ENCODE results near the gene GLT8D1.

GLT8D1 gene

GRCh38 chr3:52712291-52713212, 7.0 kb upstream of the GLT8D1 start:
- DNase-seq: no peak

- DNase-seq: no peak
Measured at GRCh38 chr3:52710512-52710911, 4.9 kb upstream of the GLT8D1 start.

DNA sequence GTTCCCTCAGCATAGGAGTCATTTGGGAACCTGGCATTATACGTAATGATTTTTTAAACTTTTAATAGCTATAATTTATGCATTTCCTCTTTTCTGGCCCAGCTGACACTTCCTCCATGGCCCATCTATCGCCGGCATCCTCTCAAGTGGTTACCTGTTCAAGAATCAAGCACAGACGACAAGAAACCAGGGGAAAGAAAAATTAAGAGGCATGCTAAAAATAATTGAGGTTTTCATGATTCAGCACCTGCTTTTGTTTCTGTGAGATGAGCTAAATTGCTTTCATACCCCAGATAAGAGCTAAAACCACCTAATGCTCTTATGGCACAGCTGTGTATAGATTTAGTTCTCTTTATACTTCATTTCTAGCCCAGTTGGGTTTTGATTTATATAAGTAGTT, 2.0 kb upstream of the GLT8D1 start:
- DNase-seq: no peak

- DNase-seq: peak in 1 of 56 donors; percentile 64
Measured at GRCh38 chr3:52705438-52705687, 228 bp downstream of the GLT8D1 start.

- DNase-seq: peak in 1 of 56 donors; percentile 15
Measured at GRCh38 chr3:52704611-52705437, 767 bp downstream of the GLT8D1 start.

DNA sequence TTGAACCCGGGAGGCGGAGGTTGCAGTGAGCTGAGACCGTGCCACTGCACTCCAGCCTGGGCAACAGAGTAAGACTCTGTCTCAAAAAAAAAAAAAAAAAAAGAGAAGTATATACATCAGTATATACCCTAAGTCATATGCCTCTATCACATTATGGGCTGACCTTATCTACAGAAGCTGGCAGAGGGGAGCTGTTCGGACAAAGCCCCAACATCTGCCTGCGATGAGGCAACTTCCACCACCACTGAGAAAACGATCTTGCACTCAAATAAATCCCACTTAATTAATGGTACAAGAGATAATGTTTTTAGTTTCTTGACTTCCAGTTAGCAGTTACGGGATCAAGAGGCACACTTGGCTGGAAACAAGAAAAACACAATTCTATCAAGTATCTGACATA, 2.2 kb downstream of the GLT8D1 start:
- DNase-seq: no peak

GRCh38 chr3:52697632-52697965, 8.0 kb downstream of the GLT8D1 start:
- no peak for DNase-seq

DNA sequence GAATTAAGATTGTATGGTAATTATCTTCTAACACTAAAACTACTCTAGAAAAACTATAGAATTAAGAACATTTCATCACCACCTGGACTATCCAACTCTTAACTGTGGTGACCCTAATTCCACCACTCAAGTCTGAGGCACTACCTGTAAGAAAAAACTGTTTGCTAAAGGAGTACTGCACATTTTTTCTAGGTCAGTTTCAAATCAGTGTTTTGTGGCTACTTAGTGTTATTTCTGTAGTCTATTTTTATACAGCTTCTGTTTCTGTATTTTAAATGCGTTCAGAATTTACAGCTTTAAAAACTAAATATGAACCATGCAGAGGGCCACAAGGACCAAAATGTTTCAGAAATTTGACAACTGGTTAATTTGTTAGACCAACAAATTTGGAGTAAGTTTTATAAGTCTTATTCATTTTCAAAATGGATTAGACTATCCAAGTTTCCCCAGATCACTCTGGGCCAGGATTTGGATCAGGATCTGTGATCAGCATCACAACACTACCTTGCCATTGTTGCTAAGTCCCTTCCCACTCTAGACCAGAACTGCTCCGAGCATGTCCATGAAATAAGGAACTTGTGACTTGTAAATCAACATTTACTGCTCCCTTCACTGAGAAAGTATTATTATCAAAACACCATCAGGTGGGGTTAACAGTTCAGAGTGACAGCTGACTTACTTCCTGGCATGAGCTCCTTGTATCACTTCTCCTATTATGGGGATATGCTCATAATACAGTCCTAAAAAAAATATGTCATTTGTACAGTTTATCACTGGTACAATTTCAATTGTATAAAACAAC, 8.6 kb downstream of the GLT8D1 start:
- no peak for DNase-seq

- no peak for DNase-seq
Measured at GRCh38 chr3:52695798-52696671, 9.6 kb downstream of the GLT8D1 start.

DNA sequence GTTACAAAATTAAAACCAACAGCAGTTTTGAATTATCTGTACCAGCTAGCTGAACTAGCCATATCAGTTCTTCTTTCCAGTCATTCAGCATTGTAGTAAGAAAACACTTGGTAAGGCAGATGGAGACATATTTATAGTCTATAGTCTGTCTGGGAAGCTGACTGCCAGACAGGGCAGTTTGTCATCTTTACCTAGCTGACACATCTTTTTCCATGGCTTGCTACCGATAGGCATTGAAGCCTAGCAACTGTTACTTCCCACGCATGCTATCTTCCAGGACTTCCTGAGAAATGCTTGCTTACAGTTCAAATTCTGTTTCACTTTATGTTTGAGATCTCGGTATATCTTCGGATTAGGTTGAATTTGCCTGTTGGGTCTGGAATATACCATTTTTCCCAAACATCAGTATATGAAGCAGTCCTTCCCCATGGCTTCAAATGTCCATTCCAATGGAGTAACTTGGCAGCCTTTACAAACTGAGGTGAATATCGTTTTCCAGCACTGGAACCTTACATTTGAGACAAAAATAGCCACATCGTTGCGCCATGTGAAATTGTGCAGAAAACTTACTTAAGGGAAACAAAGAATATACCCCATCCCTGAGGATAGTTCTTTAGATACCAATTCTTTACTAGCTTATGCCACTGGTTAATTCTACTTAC, 10.9 kb downstream of the GLT8D1 start:
- no peak for DNase-seq

DNA sequence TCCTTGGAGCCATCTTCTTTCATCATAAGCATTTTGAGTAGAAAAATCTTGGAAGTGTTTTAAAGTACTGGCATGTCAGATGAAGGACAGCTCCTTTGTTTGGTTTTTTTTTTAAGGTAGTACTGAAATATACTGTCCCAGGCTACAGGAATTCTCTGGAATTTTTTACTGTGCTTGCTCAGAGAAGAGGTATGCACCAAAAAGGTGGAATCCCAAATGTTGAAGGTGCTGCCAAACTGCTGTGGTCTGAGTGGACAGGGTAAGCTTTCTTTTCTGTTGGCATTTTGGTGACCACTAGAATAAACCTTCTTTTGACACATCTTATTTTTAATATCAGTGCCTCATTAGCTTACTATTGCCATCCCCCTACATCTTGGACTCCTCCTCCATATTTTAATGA, 12.5 kb downstream of the GLT8D1 start:
- DNase-seq: no peak

DNA sequence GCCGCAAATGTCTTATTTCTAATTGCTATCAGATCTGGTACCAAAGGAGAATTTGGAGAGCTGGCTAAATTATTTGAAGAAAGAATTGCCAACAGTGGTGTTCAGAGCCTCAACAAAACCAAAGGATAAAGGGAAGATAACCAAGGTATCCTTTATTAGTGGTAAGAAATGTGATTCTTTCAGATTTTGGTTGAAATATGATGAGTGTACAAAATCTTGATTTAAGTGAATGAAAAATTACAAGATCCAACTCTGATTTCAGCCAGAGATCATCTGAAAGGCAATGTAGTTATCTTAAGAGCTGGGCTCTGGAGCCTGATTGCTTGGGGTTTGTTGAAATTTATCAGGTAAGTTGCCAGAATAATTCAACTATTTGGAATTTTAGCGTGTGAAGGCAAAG, 15.0 kb downstream of the GLT8D1 start:
- DNase-seq: no peak

DNA sequence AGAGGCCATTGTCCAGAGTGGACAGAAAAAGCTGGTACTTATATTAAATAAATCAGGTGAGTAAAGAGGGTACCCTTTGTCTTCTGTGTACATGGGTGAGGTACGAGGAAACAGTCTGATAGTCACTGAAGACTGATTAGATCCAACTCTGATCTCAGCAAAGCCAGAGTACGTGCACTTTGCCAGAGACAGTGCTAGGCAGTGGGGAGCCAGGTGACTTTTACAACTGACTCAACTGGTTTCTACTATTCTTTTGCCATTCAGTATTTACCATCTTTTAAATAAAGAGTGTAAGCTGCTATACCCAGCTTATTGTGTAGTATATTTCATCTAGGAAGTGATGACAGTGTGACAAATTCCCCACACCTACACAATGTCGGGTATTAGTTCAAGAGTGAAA, 16.4 kb downstream of the GLT8D1 start:
- DNase-seq: no peak

- no peak for DNase-seq
Measured at GRCh38 chr3:52688266-52688665, 17.3 kb downstream of the GLT8D1 start.

DNA sequence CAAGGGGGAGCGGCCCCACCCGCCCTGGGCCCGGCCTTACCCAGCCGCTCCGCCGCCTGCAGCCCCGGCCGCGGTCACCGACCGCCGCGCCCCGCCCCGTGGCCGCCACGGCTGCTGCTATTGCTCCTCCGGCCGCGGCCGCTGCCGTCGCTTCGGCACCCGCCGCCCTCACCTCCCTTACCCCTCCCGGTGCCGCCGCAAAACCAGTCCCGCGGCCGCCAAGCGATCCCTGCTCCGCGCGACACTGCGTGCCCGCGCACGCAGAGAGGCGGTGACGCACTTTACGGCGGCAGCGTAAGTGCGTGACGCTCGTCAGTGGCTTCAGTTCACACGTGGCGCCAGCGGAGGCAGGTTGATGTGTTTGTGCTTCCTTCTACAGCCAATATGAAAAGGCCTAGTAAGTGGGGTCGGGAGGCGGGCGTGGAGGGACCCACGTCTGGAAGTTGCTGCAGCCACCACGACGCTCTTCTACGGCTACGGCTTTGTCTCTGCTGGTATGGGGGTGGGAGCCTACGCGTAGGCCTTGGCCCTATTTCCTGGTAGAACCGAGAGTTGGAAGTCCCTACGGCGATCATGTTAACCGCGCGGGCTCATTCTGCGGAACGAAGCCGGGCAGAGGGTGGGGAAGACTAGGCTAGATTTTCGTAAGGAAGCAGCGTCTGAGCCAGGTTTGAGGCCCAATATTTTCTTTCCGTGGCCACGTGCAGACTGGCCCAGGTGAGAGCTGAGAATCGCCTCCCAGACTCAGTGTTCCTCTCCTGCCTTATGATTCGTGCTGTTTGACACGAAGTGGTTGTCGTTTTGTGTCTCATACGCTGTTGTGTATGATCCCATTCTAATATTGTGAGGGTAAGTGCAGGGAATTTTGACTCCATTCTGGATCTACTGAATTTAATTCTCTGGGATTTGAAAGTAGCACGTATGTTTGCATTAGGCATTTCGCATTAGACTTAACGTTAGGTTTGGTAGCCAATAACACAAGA, 19.6 kb downstream of the GLT8D1 start, which contains the start of the genes GNL3 and PBRM1:
Gene GNL3 (plus strand): TSS at position 324 of the 983 bp plus-strand sequence. CDS start 61 bp downstream, at position 385.
Gene PBRM1 (minus strand): TSS at position 205 of the 983 bp plus-strand sequence.
- peak in 55 of 56 donors; percentile 63 to 96 (median 90) for DNase-seq

DNA sequence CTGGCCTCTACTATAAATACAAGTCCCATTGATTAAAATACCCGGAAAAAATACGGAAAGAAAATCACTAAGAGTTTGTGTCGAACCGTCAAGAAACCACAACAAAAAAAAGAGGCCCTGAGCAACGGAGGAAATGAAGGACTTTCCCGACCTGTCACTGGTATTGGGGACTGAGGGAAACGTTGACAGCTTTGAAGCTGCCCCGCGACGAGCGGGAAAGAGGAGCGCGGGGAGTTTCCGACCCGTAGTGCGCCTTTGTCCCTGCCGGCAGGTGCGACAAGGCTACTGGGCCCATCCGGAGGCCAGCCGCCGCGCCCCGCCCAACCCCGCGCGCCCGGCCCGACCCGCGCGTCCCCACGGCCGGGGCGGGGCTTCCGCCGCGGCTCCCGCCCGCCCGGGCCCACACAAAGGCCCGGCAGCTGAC, 20.3 kb downstream of the GLT8D1 start:
- DNase-seq: peak in 40 of 56 donors; percentile 49 to 93 (median 82)

- DNase-seq: no peak
Measured at GRCh38 chr3:52684184-52684583, 21.4 kb downstream of the GLT8D1 start.

DNA sequence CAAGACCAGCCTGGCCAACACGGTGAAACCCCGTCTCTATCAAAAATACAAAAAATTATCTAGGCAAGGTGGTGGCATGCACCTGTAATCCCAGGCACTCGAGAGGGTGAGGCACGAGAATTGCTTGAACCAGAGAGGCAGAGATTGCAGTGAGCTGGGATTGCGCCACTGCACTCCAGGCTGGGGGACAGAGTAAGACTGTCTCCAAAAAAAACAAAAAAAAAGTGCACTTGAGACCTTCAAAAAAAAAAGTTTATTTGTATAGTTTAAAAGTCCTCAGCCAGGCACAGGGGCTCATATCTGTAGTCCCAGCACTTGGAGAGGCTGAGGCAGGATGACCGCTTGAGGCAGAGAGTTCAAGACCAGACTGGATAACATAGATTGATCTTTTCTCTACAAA, 22.0 kb downstream of the GLT8D1 start:
- DNase-seq: no peak

DNA sequence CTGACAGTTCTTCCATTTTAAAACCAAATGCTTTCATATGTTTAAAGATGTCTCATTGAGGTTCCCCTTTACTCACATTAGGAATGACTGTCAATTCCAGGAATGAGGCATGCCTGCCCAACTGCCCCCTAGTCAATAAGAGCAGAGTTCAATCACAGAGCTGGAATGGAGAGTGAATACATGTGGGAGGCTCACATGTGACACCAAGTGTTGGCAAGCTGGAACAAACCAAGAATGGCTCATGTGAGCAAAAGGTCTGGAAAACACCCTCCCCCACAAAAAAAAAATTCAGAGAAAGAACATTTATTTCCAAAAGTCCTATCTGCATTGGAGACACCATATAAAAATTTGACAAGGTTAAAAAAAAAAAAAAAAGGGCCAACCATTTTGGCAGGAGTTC, 23.6 kb downstream of the GLT8D1 start:
- peak in 19 of 56 donors; percentile 1 to 31 (median 10) for DNase-seq
